Thyroid gland (tissue), 4 donors: ENCODE data around the gene PLXNB1. TPM values are rescaled to one million over a fixed set of nuclear protein-coding genes. Genes with fewer than 3 reads are reported as not detected.
"Not testable (repeated sequence)": the region's sequence is repeated elsewhere in the genome, so short reads cannot be mapped to it uniquely, and the experiment has no call there.

ENCODE experiments used
- DNase-seq, 2 donors: peaks; one replicate each; pipeline ENCODE4 v3.0.0-alpha.2; 2019
- H3K27ac ChIP-seq, 3 donors: fragments of 200-600 bp; sonication (generic); 1 replicate in 2 of 3; 2 replicates in 1 of 3; pipeline ENCODE4 v1.5.1; 2016 to 2019; ENCODE audit warnings: mild to moderate bottlenecking in 1 of 3, moderate library complexity in 1 of 3
- H3K27me3 ChIP-seq: fragments of 200-600 bp; sonication (generic); one replicate; pipeline ENCODE4 v1.5.1; 2019
- H3K36me3 ChIP-seq, 2 donors: fragments of 200-600 bp; sonication (generic); one replicate each; pipeline ENCODE4 v1.5.1; 2016 to 2019
- H3K4me1 ChIP-seq, 2 donors: fragments of 200-600 bp; sonication (generic); one replicate each; pipeline ENCODE4 v1.5.1; 2017 to 2019
- H3K4me3 ChIP-seq, 3 donors: fragments of 200-600 bp; sonication (generic); replicated peaks in 1 of 3; 1 replicate in 2 of 3; 2 replicates in 1 of 3; pipeline ENCODE4 v1.5.1; 2016; ENCODE audit warnings: mild to moderate bottlenecking in 1 of 3
- H3K9me3 ChIP-seq: fragments of 200-600 bp; sonication (generic); one replicate; pipeline ENCODE4 v1.5.1; 2017
- POLR2A ChIP-seq, 2 donors: fragments of 450-650 bp; IDR thresholded peaks; one replicate each; pipeline ENCODE4 v1.6.1; 2017; ENCODE audit warnings: antibody characterized with exemption in 2 of 2, mild to moderate bottlenecking in 2 of 2, moderate library complexity in 1 of 2
- WGBS, 2 donors: methylation state at CpG; one replicate each; pipeline ENCODE4 v1.1.5; 2017; 5-methylcytosine and 5-hydroxymethylcytosine counted together
- intact Hi-C: fragments of 100-400 bp; cut with DNase I; formaldehyde crosslinking; loops from one replicate; pipeline ENCODE4 v1.15.1; 2023
- total RNA-seq, 4 donors: library from RNA; depleted of rRNA; stranded (reverse); fragments of >200 nt; gene quantifications; one replicate each; pipeline ENCODE4 v1.2.3, GENCODE V29; 2016
- TF ChIP-seq, protein P1 (sequence below), 6 experiments: fragments of 200-600 bp in 3 of 6; fragments of 450-650 bp in 3 of 6; sonication (generic) in 3 of 6; IDR thresholded peaks; one replicate each; pipeline ENCODE4 v1.5.1; 2016 to 2019; ENCODE audit warnings: antibody characterized with exemption in 6 of 6, mild to moderate bottlenecking in 2 of 6, inconsistent platforms in 1 of 6, moderate library complexity in 1 of 6

Gene PLXNB1
- total RNA-seq, 4 donors from 2014 or later, result 126 to 216 (median 138) TPM

DNA sequence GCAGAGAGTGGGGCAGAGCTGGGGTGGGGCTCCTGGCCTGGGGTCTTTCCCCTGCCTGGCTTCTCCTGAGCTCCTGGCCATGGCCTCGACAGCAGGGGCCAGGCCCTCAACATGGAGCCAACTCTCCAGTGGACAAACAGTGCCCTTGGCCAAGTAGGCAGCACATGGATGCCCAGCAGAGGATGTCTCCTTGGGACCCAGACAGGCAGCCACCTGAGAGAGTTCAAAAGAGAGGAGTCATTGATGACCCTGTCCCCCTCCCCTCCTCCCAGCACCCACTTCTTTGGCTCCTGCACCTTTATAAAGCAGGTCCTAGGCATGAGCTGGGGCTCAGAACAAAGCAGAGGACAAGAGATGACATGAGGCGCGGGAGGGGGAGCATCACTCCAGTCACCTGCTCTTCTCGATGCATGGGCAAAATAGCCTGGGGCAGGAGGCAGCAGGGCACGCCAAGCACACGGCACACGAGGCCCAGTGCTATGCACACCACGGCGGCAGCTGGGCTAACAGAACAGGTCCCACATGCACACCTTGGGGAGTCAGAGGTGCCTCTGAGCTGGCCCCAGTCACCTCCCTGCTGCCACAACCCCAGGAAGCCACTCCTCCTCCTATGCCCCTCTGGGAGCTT is 46.7 kb upstream of the PLXNB1 start:
- TF ChIP-seq, protein P1, sequence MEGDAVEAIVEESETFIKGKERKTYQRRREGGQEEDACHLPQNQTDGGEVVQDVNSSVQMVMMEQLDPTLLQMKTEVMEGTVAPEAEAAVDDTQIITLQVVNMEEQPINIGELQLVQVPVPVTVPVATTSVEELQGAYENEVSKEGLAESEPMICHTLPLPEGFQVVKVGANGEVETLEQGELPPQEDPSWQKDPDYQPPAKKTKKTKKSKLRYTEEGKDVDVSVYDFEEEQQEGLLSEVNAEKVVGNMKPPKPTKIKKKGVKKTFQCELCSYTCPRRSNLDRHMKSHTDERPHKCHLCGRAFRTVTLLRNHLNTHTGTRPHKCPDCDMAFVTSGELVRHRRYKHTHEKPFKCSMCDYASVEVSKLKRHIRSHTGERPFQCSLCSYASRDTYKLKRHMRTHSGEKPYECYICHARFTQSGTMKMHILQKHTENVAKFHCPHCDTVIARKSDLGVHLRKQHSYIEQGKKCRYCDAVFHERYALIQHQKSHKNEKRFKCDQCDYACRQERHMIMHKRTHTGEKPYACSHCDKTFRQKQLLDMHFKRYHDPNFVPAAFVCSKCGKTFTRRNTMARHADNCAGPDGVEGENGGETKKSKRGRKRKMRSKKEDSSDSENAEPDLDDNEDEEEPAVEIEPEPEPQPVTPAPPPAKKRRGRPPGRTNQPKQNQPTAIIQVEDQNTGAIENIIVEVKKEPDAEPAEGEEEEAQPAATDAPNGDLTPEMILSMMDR (IDR thresholded peaks at IDR 0.05), result no peak
- no peak for TF ChIP-seq POLR2A (IDR thresholded peaks at IDR 0.05)
- Histone ChIP-seq H3K9me3 (no peaks in the 10 kb centered on the region), H3K4me3 (no peak overlapping the region), H3K4me1 (peaks cover 17 to 30% of the 10 kb centered on the region in 2 donors), H3K27ac (no peak overlapping the region), H3K27me3 (no peaks in the 10 kb centered on the region), H3K36me3 (no peaks in the 10 kb centered on the region)
- intact Hi-C loops, result no loop called here
- no peak for DNase-seq
- WGBS, 2 donors, result 84 to 91% methylated on average over 9 of the region's 9 CpGs

DNA sequence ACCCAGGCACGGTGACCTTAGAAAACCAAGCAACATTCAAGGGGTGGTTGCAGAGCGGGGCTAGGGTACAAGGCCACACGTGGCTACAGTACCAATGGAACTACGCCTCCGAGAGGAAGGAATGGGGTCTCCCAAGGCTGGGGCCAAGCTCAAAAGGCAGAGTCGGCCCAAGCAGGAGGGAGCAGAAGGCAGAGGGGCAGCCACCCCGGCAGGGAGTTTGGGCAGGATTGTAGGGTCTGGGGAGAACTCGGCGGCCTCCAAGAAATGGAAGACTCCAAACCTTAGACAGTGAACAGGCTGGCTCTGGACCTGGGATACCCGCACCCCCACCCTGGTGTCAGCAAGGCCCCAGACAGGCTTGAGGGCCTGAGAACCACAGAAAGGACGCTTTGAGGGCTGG is 45.3 kb upstream of the PLXNB1 start:
- Histone ChIP-seq H3K4me3 (no peak overlapping the region), H3K36me3 (no peaks in the 10 kb centered on the region), H3K27me3 (no peaks in the 10 kb centered on the region), H3K9me3 (no peaks in the 10 kb centered on the region), H3K27ac (peak overlapping the region in 1 of 3 donors; percentile 94), H3K4me1 (peaks cover 18 to 39% of the 10 kb centered on the region in 2 donors)
- DNase-seq, result no peak
- TF ChIP-seq, protein P1 (IDR thresholded peaks at IDR 0.05), result no peak
- no peak for TF ChIP-seq POLR2A (IDR thresholded peaks at IDR 0.05)
- intact Hi-C loops, result no loop called here
- whole genome bisulfite sequencing, 2 donors, result 85 to 89% methylated on average over 11 of the region's 11 CpGs

DNA sequence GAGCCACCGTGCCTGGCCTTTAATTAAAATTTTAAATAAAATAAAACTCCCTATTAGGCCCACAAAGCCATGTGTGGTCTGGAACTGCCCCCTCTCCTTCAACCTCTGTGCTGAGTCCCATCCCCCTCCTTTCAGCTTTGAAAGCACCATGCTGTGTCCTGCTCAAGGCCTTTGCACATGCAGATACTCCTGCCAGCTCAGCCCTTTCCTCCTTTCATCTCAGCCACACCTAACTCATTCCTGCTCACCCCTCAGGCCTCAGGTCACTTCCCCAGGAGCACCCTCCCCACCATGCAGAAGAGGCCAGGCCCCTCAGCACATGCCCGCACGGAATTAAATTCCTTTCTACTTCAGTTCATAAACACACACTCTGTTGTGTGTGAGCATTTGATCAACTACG is 44.7 kb upstream of the PLXNB1 start:
- Histone ChIP-seq H3K4me1 (peaks cover 18 to 44% of the 10 kb centered on the region in 2 donors), H3K27me3 (no peaks in the 10 kb centered on the region), H3K27ac (peak overlapping the region in 1 of 3 donors; percentile 94), H3K4me3 (no peak overlapping the region), H3K9me3 (no peaks in the 10 kb centered on the region), H3K36me3 (no peaks in the 10 kb centered on the region)
- no peak for DNase-seq
- intact Hi-C loops, result no loop called here
- TF ChIP-seq, protein P1 (IDR thresholded peaks at IDR 0.05), result no peak
- no peak for TF ChIP-seq POLR2A (IDR thresholded peaks at IDR 0.05)
- WGBS, 2 donors, result 56 to 71% methylated on average over 4 of the region's 4 CpGs

DNA sequence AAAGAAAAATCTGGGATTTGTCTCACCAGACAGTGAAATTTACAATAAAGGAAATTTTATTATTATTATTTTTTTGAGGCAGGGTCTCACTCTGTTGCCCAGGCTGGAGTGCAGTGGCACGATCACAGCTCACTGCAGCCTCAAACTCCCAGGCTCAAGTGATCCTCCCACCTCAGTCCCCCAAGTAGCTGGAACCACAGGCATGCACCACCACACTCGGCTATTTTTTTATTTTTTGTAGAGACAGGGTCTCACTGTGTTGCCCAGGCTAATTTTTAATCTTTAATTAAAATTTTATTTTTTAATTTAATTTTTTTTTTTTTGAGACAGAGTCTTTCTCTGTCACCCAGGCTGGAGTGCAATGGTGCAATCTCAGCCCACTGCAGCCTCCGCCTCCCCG is 44.1 kb upstream of the PLXNB1 start:
- DNase-seq, H3K4me3 ChIP-seq, H3K36me3 ChIP-seq, H3K9me3 ChIP-seq, H3K27me3 ChIP-seq, intact Hi-C loops: not testable (repeated sequence)
- WGBS, 2 donors, result 95 to 97% methylated on average over 4 of the region's 4 CpGs
- peak overlapping the region; percentile 94 to 99 (median 96) for H3K27ac ChIP-seq
- H3K4me1 ChIP-seq, result peaks cover 18 to 45% of the 10 kb centered on the region in 2 donors

DNA sequence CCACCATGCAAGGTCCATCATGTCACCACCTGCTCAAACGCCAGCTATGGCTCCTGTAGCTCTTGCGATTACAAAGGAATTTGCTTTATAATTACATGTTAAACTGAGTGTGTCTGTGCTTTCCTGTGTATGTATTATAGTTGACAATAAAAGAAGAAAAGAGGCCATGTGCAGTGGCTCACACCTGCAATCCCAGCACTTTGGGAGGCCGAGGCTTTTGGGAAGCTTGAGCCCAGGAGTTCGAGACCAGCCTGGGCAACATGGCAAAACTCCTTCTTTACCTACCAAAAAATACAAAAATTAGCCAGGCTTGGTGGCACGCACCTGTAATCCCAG is 43.7 kb upstream of the PLXNB1 start:
- no peak overlapping the region for H3K4me3 ChIP-seq

More for the DNA sequence above, 43.7 kb upstream of the PLXNB1 start:
- Histone ChIP-seq H3K27me3 (no peaks in the 10 kb centered on the region), H3K27ac (peak overlapping the region; percentile 94 to 99 (median 96)), H3K36me3 (peaks cover 10% of the 10 kb centered on the region in 2 donors), H3K4me1 (peaks cover 18 to 49% of the 10 kb centered on the region in 2 donors), H3K9me3 (no peaks in the 10 kb centered on the region)
- TF ChIP-seq, protein P1 (IDR thresholded peaks at IDR 0.05), result no peak
- TF ChIP-seq POLR2A (IDR thresholded peaks at IDR 0.05), result no peak
- 74 to 82% methylated on average over 5 of the region's 5 CpGs for WGBS, 2 donors
- DNase-seq, result no peak
- intact Hi-C loops, result no loop called here
